Epidermal melanocyte (primary cell): ENCODE measurements around the gene SEC23A.
"Not testable (repeated sequence)": the region's sequence is repeated elsewhere in the genome, so short reads cannot be mapped to it uniquely, and the experiment has no call there.

Experiments used
- DNase-seq: peaks from one replicate; pipeline ENCODE4 v3.0.0; 2011; ENCODE audit warnings: low spot score; ENCODE audit not compliant: insufficient read length

The SEC23A gene

DNA sequence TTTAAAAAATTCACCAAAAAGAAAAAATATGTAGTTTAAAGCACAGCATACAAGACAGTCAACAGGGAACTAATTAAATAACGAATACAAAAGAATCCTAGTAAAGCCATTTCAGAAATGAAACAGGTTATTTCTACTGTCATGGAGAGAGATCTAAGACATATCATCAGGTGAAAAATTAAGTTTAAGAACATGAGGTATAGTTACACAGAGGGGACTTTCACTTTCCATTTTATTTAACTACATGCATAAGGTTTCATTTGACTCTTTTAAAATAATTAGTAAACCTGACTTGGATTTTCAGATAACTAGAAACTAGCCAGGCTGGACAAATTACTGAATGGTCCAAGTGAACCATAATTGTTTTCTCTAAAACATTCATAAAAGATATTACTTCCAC is 11.3 kb downstream of the SEC23A start:
- DNase-seq, result no peak

DNA sequence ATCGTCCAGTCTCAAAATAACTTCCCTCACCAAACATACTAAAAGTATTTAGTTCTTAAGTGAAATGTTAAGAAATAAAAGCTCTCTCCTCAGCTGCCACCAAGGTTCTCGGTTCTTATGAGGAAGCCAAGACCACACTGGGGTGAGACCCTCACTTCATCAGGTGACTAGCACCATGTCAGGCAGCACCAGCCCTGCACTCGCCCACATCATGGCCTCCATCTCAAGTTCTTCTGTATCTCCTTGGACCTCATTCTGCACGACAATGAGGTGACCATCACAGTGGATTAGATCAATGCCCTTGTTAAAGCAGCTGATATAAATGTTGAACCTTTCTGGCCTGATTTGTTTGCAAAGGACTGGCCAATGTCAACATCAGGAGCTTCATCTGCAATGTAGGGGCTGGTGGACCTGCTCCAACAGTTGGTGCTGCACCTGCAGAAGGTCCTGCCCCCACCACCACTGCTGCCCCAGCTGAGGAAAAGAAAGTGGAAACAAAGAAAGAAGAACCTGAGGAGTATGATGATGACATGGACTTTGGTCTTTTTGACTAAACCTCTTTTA is 12.4 kb downstream of the SEC23A start:
- DNase-seq, result no peak

- no peak for DNase-seq
These were observed 15.5 kb downstream of the SEC23A start for GRCh38 chr14:39087493-39087892.

GRCh38 chr14:39085933-39086332 is 17.1 kb downstream of the SEC23A start:
- no peak for DNase-seq

DNA sequence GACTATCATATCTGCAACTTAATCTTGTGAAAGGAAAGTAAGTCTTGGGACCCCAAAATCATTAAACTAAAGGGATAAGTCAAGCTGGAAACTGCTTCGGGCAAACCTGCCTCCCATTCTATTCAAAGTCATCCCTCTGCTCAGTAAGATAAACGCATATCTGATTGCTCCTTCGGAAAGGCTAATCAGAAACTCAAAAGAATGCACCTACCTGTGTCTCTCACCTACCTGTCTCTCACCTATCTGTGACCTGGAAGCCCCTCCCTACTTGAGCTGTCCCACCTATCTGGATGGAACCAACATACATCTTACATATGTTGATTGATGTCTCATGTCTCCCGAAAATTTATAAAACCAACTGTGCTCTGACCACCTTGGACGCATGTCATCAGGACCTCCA is 19.9 kb downstream of the SEC23A start:
- no peak for DNase-seq

GRCh38 chr14:39080886-39081285 is 22.1 kb downstream of the SEC23A start:
- DNase-seq, result no peak

DNA sequence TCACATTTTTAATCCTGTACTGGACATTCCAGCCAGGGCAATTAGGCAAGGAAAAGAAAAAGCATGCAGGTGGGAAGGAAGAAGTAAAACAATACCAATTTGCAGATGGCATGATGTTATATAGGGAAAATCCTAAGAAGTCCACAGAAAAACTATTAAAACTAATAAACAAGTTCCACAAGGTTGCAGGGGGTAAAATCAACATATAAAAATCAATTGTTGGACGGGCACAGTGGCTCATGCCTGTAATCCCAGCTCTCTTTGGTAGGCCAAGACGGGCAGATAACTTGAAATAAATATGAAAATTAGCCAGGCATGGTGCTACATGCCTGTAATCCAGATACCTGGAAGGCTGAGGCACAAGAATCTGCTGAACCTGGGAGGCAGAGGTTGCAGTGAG is 31.9 kb downstream of the SEC23A start:
- no peak for DNase-seq

GRCh38 chr14:39069923-39070322 is 33.1 kb downstream of the SEC23A start:
- no peak for DNase-seq

- not testable (repeated sequence) for DNase-seq
These were observed 33.7 kb downstream of the SEC23A start for GRCh38 chr14:39069169-39069805.

- no peak for DNase-seq
These were observed 42.1 kb downstream of the SEC23A start for GRCh38 chr14:39060818-39061437.

- no peak for DNase-seq
These were observed 47.1 kb downstream of the SEC23A start for GRCh38 chr14:39055786-39056474.

DNA sequence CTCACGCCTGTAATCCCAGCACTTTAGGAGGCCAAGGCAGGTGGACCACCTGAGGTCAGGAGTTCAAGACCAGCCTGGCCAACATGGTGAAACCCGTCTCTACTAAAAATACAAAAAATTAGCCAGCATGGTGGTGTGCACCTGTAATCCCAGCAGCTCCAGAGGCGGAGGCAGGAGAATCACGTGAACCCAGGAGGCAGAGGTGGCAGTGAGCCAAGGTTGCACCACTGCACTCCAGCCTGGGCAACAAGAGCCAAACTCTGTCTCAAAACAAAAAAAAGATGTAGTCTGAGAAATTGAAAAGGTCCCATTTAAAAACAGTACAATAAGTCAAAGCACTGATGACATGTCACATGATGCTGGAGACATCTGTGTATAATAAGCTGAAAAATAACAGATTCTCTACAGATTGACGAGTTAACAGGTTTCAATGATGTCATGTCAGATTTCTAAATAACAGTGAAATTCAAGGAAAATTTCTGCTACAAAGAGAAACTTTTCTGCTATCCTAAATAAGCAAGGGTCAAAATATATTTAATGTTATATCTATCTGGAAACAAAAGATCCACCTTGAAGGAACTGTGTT is 50.1 kb downstream of the SEC23A start:
- not testable (repeated sequence) for DNase-seq

DNA sequence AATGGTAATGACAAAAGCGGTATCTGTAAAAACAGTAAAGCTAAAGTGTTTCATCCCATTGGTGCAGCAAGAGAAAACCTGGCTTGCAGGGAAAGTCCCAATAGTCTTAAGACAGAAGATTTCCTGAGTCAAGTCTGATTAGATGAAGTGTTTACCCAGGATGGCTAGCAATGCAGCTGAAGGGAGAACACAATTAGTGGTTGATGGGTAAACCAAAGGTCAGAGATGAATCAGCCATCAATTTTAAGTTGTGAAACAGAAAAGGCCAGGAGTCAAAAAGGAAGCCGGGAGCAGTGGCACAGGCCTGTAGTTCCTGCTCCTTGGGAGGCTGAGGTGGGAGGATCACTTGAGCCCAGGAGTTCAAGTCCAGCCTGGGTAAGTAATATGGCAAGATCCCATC is 52.6 kb downstream of the SEC23A start:
- no peak for DNase-seq

DNA sequence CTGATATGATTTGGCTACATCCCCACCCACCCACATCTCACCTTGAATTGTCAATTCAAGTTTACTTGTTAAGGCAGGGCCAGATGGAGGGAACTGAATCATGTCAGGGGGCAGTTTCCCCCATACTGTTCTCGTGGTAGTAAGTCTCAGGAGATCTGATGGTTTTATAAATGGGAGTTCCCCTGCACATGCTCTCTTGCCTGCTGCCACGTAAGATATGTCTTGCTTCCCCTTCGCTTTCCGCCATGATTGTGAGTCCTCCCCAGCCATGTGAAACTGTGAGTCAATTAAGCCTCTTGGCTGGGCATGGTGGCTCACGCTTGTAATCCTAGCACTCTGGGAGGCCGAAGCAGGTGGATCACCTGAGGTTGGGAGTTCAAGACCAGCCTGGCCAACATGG is 57.1 kb downstream of the SEC23A start:
- DNase-seq, result not testable (repeated sequence)

DNA sequence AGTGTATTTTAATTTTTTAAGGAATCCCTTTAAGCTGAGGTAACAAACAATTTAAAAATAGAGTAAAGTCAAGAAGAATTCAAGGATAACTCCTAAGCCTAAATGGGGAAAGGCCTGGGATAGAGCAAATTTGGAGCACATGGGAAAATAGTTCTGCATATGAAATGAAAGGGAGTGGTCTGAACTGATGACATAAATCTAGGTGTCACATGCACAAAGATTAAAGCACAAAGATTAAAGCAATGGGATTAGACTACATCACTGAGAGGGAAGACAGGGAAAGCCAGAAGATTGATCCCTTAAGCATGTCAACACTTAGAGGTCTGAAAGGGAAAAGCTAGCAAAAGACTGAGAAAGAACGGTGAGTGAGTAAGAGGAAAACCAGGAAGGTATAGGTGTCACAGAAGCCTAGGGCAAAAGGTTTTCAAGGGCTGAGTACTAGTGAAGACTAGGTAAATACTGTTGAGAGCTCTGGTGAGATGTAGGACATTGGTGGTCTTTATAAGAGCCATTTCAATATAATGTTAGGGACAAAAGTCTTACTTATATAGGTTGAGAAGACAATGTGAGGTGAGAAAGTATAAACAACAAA is 59.6 kb downstream of the SEC23A start:
- DNase-seq, result no peak

DNA sequence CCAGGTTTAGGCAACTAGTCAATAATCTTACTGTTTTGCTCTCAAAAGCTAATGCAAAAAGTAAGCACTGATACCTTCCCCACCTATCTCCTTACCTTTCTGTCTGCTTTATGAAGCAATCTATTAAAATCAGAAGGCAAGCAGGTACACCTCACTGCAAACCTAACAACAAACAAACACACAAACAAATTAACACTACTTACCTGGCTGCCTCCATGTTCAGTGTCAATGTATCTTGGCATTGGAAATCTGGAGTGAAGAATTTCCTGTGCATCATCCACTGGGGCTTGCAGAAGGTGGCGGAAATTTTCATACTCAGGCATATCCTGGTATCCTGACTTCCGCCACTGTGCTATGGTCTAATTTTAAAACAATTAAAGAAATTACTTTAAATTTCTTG is 62.5 kb downstream of the SEC23A start:
- DNase-seq, result no peak

GRCh38 chr14:39038542-39038941 is 64.5 kb downstream of the SEC23A start:
- DNase-seq, result no peak

- no peak for DNase-seq
These were observed 66.3 kb downstream of the SEC23A start for GRCh38 chr14:39036760-39037159.

GRCh38 chr14:39035336-39035735 is 67.7 kb downstream of the SEC23A start:
- DNase-seq, result no peak

DNA sequence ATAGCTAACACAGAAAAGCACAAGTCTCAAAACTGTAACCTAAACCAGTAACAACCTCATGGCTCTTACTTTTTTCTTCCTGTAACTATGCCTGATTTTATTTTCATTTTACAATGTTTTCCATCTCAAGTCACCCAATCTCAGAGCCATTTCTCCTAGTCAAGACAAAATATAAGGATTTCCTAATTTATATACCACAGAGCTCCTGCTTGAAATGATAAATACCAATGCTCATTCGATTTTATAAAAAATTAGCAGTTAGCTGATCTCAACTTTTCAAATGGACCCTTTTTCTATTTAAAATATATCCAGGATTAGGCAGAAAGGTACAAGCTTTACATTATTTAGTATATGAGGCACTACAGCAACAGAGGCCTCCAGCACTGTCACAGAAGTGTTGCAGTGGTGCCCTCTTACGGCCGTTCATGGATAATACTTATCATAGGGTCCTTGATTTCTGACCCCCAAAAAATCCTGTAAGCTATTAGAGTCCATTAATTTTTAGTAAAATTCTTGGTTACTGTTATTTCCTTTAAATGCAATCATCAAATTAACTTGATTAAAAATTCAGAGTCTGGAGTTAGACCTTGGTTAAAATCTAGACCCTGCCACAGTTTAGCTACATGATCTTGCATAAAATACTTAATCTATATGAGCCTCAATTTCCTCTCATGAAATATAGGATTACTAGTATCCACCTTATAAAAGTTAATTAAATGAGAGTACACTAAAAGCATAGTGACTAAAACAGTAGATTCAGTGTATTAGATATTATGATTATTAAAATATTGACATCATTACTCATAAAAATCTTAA is 68.3 kb downstream of the SEC23A start:
- DNase-seq, result no peak

DNA sequence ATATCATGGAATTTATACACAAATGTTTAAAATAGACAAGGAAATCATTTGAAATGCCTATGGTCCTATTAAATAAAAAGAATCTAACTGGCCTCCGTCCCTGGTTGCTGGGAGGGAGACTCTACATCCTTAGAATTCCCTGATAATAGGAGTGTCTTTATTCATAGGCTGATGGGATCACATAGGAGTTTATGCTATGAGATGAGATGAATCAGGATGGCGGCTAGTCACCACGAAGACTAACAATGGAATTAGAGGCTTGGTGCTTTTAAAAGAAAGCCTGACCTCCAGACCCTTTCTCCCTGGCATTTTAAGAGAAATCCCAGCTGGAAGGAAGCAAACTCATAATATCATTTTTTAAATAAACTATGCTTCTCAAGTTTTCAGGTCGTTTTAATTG is 69.7 kb downstream of the SEC23A start:
- no peak for DNase-seq
